NCI-H146 (cell line): ENCODE results near the gene SERTAD3.
"Not testable (repeated sequence)": the region's sequence is repeated elsewhere in the genome, so short reads cannot be mapped to it uniquely, and the experiment has no call there.

Source experiments
- DNase-seq: peaks from one replicate; lab custom pipeline; 2025; lab: John Stamatoyannopoulos, UW

SERTAD3 gene

GRCh38 chr19:40457953-40458596, 13.9 kb upstream of the SERTAD3 start:
- no peak for DNase-seq

- DNase-seq = no peak
These were observed 12.9 kb upstream of the SERTAD3 start for GRCh38 chr19:40457048-40457447.

GRCh38 chr19:40453943-40454342, 9.8 kb upstream of the SERTAD3 start:
- DNase-seq = not testable (repeated sequence)

- DNase-seq = no peak
These were observed 9.1 kb upstream of the SERTAD3 start for GRCh38 chr19:40453151-40453735.

- no peak for DNase-seq
These were observed 7.9 kb upstream of the SERTAD3 start for GRCh38 chr19:40452016-40452415.

GRCh38 chr19:40450664-40451063, 6.5 kb upstream of the SERTAD3 start:
- no peak for DNase-seq

GRCh38 chr19:40449506-40449905, 5.4 kb upstream of the SERTAD3 start:
- DNase-seq = no peak

- no peak for DNase-seq
These were observed 2.2 kb upstream of the SERTAD3 start for GRCh38 chr19:40446263-40446784.

GRCh38 chr19:40445780-40446262, 1.7 kb upstream of the SERTAD3 start:
- DNase-seq = no peak

- no peak for DNase-seq
These were observed 734 bp upstream of the SERTAD3 start for GRCh38 chr19:40444825-40445312.

GRCh38 chr19:40443131-40443999, 770 bp downstream of the SERTAD3 start:
- DNase-seq = peak; percentile 92

- no peak for DNase-seq
These were observed 1.6 kb downstream of the SERTAD3 start for GRCh38 chr19:40442328-40443130.

GRCh38 chr19:40441719-40442253, 2.3 kb downstream of the SERTAD3 start:
- no peak for DNase-seq

- DNase-seq = no peak
These were observed 5.9 kb downstream of the SERTAD3 start for GRCh38 chr19:40438284-40438683.

GRCh38 chr19:40433391-40434216, 10.5 kb downstream of the SERTAD3 start:
- DNase-seq = peak; percentile 86

- not testable (repeated sequence) for DNase-seq
These were observed 11.4 kb downstream of the SERTAD3 start for GRCh38 chr19:40432760-40433159.

GRCh38 chr19:40431698-40432097, 12.4 kb downstream of the SERTAD3 start:
- DNase-seq = no peak

GRCh38 chr19:40430242-40430641, 13.9 kb downstream of the SERTAD3 start:
- DNase-seq = not testable (repeated sequence)

- DNase-seq = not testable (repeated sequence)
These were observed 15.9 kb downstream of the SERTAD3 start for GRCh38 chr19:40428197-40428596.
